GM23338 (cell line): ENCODE measurements around the gene GGT7. TPM values are rescaled to one million over a fixed set of nuclear protein-coding genes. Genes with fewer than 3 reads are reported as not detected.

Experiments
- ATAC-seq: fragments of 200-7000 bp; cut with Tn5 transposase; 3 replicates; pipeline ENCODE4 v1.9.1; 2020
- DNase-seq: peaks from one replicate; pipeline ENCODE4 v3.0.0-alpha.2; 2015; ENCODE audit warnings: low spot score
- H2AFZ ChIP-seq: fragments of 200-600 bp; sonication (generic); 2 replicates; pipeline ENCODE4 v1.8.0; 2016; ENCODE audit warnings: antibody characterized with exemption, mild to moderate bottlenecking, moderate library complexity
- H3F3A ChIP-seq: fragments of 200-600 bp; sonication (generic); replicated peaks from 2 replicates; pipeline ENCODE4 v1.8.0; 2017; ENCODE audit warnings: antibody characterized with exemption, mixed run types, low read depth
- H3K27ac ChIP-seq: fragments of 200-600 bp; sonication (generic); 2 replicates; pipeline ENCODE4 v1.6.1; 2016; ENCODE audit warnings: low read depth
- H3K27me3 ChIP-seq: fragments of 200-600 bp; sonication (generic); 2 replicates; pipeline ENCODE4 v1.8.0; 2016; ENCODE audit warnings: mild to moderate bottlenecking, mixed run types, moderate library complexity; ENCODE audit not compliant: insufficient read depth
- H3K36me3 ChIP-seq: fragments of 200-600 bp; sonication (generic); 2 replicates; pipeline ENCODE4 v1.8.0; 2016; ENCODE audit warnings: mild to moderate bottlenecking; ENCODE audit not compliant: insufficient read depth
- H3K4me1 ChIP-seq: fragments of 200-600 bp; sonication (generic); 2 replicates; pipeline ENCODE4 v1.8.0; 2016; ENCODE audit warnings: mild to moderate bottlenecking, moderate library complexity; ENCODE audit not compliant: insufficient read depth
- H3K4me2 ChIP-seq: fragments of 200-600 bp; sonication (generic); 2 replicates; pipeline ENCODE4 v1.7.1; 2017; ENCODE audit warnings: mixed run types
- H3K4me3 ChIP-seq: fragments of 200-600 bp; sonication (generic); 2 replicates; pipeline ENCODE4 v1.6.1; 2016; ENCODE audit warnings: mixed run types
- H3K79me2 ChIP-seq: fragments of 200-600 bp; sonication (generic); replicated peaks from 2 replicates; pipeline ENCODE4 v1.8.0; 2017; ENCODE audit warnings: mild to moderate bottlenecking; ENCODE audit not compliant: insufficient read depth
- H3K9me2 ChIP-seq: fragments of 200-600 bp; sonication (generic); 2 replicates; pipeline ENCODE4 v1.8.0; 2017; ENCODE audit not compliant: insufficient read depth
- H4K20me1 ChIP-seq: fragments of 200-600 bp; sonication (generic); replicated peaks from 2 replicates; pipeline ENCODE4 v1.8.0; 2017; ENCODE audit warnings: mild to moderate bottlenecking; ENCODE audit not compliant: insufficient read depth
- H3K27ac Mint-ChIP-seq: 2 replicates; pipeline ENCODE4 v1.8.0; 2020; ENCODE audit warnings: inconsistent platforms, mild to moderate bottlenecking, moderate library complexity, mixed read lengths
- H3K27me3 Mint-ChIP-seq: 3 replicates; pipeline ENCODE4 v1.8.0; 2022; ENCODE audit warnings: low read depth, mild to moderate bottlenecking, moderate library complexity, mixed read lengths, inconsistent platforms; ENCODE audit not compliant: insufficient read depth, poor library complexity
- H3K36me3 Mint-ChIP-seq: 3 replicates; pipeline ENCODE4 v1.8.0; 2021; ENCODE audit warnings: low read depth, mild to moderate bottlenecking, inconsistent platforms, moderate library complexity, mixed read lengths
- H3K4me1 Mint-ChIP-seq: 3 replicates; pipeline ENCODE4 v1.8.0; 2020; ENCODE audit warnings: mild to moderate bottlenecking, inconsistent platforms, mixed read lengths
- H3K4me3 Mint-ChIP-seq: 3 replicates; pipeline ENCODE4 v1.8.0; 2021; ENCODE audit warnings: moderate library complexity, mild to moderate bottlenecking, inconsistent platforms, mixed read lengths
- H3K9me3 Mint-ChIP-seq: 3 replicates; pipeline ENCODE4 v1.8.0; 2020; ENCODE audit warnings: moderate library complexity, mild to moderate bottlenecking, inconsistent platforms, mixed read lengths
- JUNB ChIP-seq: IDR thresholded peaks from one replicate; pipeline ENCODE4 v1.6.1; 2016; ENCODE audit warnings: antibody characterized with exemption; ENCODE audit not compliant: unreplicated experiment
- NANOG ChIP-seq: IDR thresholded peaks from 2 replicates; pipeline ENCODE4 v1.6.1; 2016; ENCODE audit warnings: antibody characterized with exemption, borderline replicate concordance
- POLR2AphosphoS5 ChIP-seq: IDR thresholded peaks from 2 replicates; pipeline ENCODE4 v1.6.1; 2016; ENCODE audit warnings: antibody characterized with exemption, low read depth
- REST ChIP-seq: IDR thresholded peaks from one replicate; pipeline ENCODE4 v1.6.1; 2018; ENCODE audit warnings: antibody characterized with exemption; ENCODE audit not compliant: unreplicated experiment
- STAT1 ChIP-seq: IDR thresholded peaks from one replicate; pipeline ENCODE4 v1.6.1; 2016; ENCODE audit warnings: antibody characterized with exemption; ENCODE audit not compliant: unreplicated experiment
- ZNF331 ChIP-seq: fragments of 250-450 bp; sonication (Bioruptor Pico); IDR thresholded peaks from 2 replicates; pipeline ENCODE4 v1.5.0; 2020; ENCODE audit warnings: low read depth, mild to moderate bottlenecking, moderate library complexity
- polyA plus RNA-seq: library from polyadenylated mRNA; unstranded; fragments of >200 nt; fragmentation: Nextera tagmentation; extraction: Ambion mirVana; gene quantifications from 2 replicates; pipeline ENCODE4 v1.2.1, GENCODE V29; 2016
- total RNA-seq: library from RNA; depleted of rRNA; stranded (reverse); fragments of >200 nt; shearing (Covaris generic); gene quantifications from 2 replicates; pipeline ENCODE4 v1.2.3, GENCODE V29; 2014
- TF ChIP-seq, protein P1 (sequence below): fragments of 250-450 bp; sonication (Bioruptor Pico); IDR thresholded peaks from 2 replicates; pipeline ENCODE4 v1.5.0; 2020; ENCODE audit warnings: mild to moderate bottlenecking, moderate library complexity

Gene GGT7
- total and polyA plus RNA-seq, 2 experiments from 2014 or later: 23.6 to 24.6 TPM

GRCh38 chr20:34798328-34798727 is 74.3 kb downstream of the GGT7 start:
- no peaks in the 10 kb centered on the region for H3K27me3 ChIP-seq
- DNase-seq (no peak), ATAC-seq (no peak)
- Mint-ChIP-seq H3K27me3 (peaks cover 4% of the 10 kb centered on the region), H3K36me3 (no peaks in the 10 kb centered on the region), H3K4me1 (no peaks in the 10 kb centered on the region), H3K9me3 (no peaks in the 10 kb centered on the region), H3K4me3 (no peak overlapping the region), H3K27ac (no peak overlapping the region)
- no peak overlapping the region for H2AFZ ChIP-seq
- H3K79me2 ChIP-seq: peaks cover 4% of the 10 kb centered on the region; the same call in 1 of the 2 replicates
- no peak overlapping the region for H3K27ac ChIP-seq
- H3K9me2 ChIP-seq: no peaks in the 10 kb centered on the region
- H3K4me1 ChIP-seq: no peaks in the 10 kb centered on the region
- H3K36me3 ChIP-seq: no peaks in the 10 kb centered on the region
- no peak overlapping the region for H3K4me3 ChIP-seq
- H4K20me1 ChIP-seq: no peaks in the 10 kb centered on the region
- no peak overlapping the region for H3K4me2 ChIP-seq
- no peak for TF ChIP-seq POLR2AphosphoS5
- no peaks in the 10 kb centered on the region for H3F3A ChIP-seq

GRCh38 chr20:34797012-34797995 is 75.4 kb downstream of the GGT7 start:
- Histone ChIP-seq H3F3A (no peaks in the 10 kb centered on the region), H3K4me1 (0 out of 2 replicates have a peak, but pooled peaks cover 1% of the 10 kb centered on the region), H2AFZ (no peak overlapping the region), H3K4me2 (no peak overlapping the region), H4K20me1 (no peaks in the 10 kb centered on the region), H3K4me3 (no peak overlapping the region), H3K36me3 (no peaks in the 10 kb centered on the region), H3K9me2 (no peaks in the 10 kb centered on the region), H3K27me3 (no peaks in the 10 kb centered on the region), H3K79me2 (peaks cover 5% of the 10 kb centered on the region; the same call in 1 of the 2 replicates), H3K27ac (no peak overlapping the region)
- Mint-ChIP-seq H3K27ac (no peak overlapping the region; the same call in 1 of the 2 replicates), H3K4me3 (no peak overlapping the region), H3K9me3 (no peaks in the 10 kb centered on the region), H3K36me3 (no peaks in the 10 kb centered on the region), H3K27me3 (peaks cover 4% of the 10 kb centered on the region), H3K4me1 (no peaks in the 10 kb centered on the region)
- no peak for DNase-seq
- peak; percentile 38; the same call in 2 of the 3 replicates for ATAC-seq
- TF ChIP-seq JUNB: no peak
- no peak for TF ChIP-seq ZNF331 (CRISPR knock-in tag)
- TF ChIP-seq POLR2AphosphoS5: no peak
- TF ChIP-seq, protein P1, sequence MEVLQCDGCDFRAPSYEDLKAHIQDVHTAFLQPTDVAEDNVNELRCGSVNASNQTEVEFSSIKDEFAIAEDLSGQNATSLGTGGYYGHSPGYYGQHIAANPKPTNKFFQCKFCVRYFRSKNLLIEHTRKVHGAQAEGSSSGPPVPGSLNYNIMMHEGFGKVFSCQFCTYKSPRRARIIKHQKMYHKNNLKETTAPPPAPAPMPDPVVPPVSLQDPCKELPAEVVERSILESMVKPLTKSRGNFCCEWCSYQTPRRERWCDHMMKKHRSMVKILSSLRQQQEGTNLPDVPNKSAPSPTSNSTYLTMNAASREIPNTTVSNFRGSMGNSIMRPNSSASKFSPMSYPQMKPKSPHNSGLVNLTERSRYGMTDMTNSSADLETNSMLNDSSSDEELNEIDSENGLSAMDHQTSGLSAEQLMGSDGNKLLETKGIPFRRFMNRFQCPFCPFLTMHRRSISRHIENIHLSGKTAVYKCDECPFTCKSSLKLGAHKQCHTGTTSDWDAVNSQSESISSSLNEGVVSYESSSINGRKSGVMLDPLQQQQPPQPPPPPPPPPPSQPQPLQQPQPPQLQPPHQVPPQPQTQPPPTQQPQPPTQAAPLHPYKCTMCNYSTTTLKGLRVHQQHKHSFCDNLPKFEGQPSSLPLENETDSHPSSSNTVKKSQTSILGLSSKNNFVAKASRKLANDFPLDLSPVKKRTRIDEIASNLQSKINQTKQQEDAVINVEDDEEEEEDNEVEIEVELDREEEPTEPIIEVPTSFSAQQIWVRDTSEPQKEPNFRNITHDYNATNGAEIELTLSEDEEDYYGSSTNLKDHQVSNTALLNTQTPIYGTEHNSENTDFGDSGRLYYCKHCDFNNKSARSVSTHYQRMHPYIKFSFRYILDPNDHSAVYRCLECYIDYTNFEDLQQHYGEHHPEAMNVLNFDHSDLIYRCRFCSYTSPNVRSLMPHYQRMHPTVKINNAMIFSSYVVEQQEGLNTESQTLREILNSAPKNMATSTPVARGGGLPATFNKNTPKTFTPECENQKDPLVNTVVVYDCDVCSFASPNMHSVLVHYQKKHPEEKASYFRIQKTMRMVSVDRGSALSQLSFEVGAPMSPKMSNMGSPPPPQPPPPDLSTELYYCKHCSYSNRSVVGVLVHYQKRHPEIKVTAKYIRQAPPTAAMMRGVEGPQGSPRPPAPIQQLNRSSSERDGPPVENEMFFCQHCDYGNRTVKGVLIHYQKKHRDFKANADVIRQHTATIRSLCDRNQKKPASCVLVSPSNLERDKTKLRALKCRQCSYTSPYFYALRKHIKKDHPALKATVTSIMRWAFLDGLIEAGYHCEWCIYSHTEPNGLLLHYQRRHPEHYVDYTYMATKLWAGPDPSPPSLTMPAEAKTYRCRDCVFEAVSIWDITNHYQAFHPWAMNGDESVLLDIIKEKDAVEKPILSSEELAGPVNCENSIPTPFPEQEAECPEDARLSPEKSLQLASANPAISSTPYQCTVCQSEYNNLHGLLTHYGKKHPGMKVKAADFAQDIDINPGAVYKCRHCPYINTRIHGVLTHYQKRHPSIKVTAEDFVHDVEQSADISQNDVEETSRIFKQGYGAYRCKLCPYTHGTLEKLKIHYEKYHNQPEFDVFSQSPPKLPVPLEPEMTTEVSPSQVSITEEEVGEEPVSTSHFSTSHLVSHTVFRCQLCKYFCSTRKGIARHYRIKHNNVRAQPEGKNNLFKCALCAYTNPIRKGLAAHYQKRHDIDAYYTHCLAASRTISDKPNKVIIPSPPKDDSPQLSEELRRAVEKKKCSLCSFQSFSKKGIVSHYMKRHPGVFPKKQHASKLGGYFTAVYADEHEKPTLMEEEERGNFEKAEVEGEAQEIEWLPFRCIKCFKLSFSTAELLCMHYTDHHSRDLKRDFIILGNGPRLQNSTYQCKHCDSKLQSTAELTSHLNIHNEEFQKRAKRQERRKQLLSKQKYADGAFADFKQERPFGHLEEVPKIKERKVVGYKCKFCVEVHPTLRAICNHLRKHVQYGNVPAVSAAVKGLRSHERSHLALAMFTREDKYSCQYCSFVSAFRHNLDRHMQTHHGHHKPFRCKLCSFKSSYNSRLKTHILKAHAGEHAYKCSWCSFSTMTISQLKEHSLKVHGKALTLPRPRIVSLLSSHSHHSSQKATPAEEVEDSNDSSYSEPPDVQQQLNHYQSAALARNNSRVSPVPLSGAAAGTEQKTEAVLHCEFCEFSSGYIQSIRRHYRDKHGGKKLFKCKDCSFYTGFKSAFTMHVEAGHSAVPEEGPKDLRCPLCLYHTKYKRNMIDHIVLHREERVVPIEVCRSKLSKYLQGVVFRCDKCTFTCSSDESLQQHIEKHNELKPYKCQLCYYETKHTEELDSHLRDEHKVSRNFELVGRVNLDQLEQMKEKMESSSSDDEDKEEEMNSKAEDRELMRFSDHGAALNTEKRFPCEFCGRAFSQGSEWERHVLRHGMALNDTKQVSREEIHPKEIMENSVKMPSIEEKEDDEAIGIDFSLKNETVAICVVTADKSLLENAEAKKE (CRISPR knock-in tag): no peak
- TF ChIP-seq REST: no peak
- TF ChIP-seq NANOG: no peak
- no peak for TF ChIP-seq STAT1
